Activated CD4-positive, alpha-beta T cell treated with anti-CD3 and anti-CD28 coated beads, Interleukin-2, amount 50 U/mL, for 24 hours (primary cell): ENCODE data around the gene KNOP1.

Experiments used
- DNase-seq, 2 donors: peaks; one replicate each; pipeline ENCODE4 v3.0.0-alpha.2; 2020; ENCODE audit warnings: low read depth in 1 of 2, low spot score in 1 of 2

KNOP1 gene

GRCh38 chr16:19717741-19718623, at the start of gene KNOP1, which contains the start of gene IQCK:
KNOP1 (minus strand) TSS chr16:19718227; CDS start chr16:19715035, 3,192 bp downstream.
IQCK (plus strand) TSS chr16:19718271; CDS start chr16:19718307, 36 bp downstream.
- peak; percentile 79 to 87 for DNase-seq

GRCh38 chr16:19767497-19767896, 49.5 kb upstream of the KNOP1 start:
- DNase-seq: no peak

GRCh38 chr16:19766988-19767387, 49.0 kb upstream of the KNOP1 start:
- no peak for DNase-seq

- no peak for DNase-seq
These were observed 48.5 kb upstream of the KNOP1 start for GRCh38 chr16:19766554-19766884.

GRCh38 chr16:19765860-19766553, 48.0 kb upstream of the KNOP1 start:
- DNase-seq: no peak

- no peak for DNase-seq
These were observed 42.5 kb upstream of the KNOP1 start for GRCh38 chr16:19760356-19761060.

- no peak for DNase-seq
These were observed 40.0 kb upstream of the KNOP1 start for GRCh38 chr16:19757762-19758595.

- no peak for DNase-seq
These were observed 39.0 kb upstream of the KNOP1 start for GRCh38 chr16:19757026-19757425.

- no peak for DNase-seq
These were observed 37.2 kb upstream of the KNOP1 start for GRCh38 chr16:19755268-19755667.

- DNase-seq: no peak
These were observed 36.6 kb upstream of the KNOP1 start for GRCh38 chr16:19754644-19755036.

- DNase-seq: no peak
These were observed 36.0 kb upstream of the KNOP1 start for GRCh38 chr16:19753815-19754643.

- no peak for DNase-seq
These were observed 33.7 kb upstream of the KNOP1 start for GRCh38 chr16:19751478-19752385.

GRCh38 chr16:19749571-19750080, 31.6 kb upstream of the KNOP1 start:
- DNase-seq: no peak

GRCh38 chr16:19748389-19749168, 30.6 kb upstream of the KNOP1 start:
- no peak for DNase-seq

GRCh38 chr16:19746561-19746960, 28.5 kb upstream of the KNOP1 start:
- DNase-seq: no peak

GRCh38 chr16:19745286-19746010, 27.4 kb upstream of the KNOP1 start:
- DNase-seq: no peak

- DNase-seq: no peak
These were observed 26.6 kb upstream of the KNOP1 start for GRCh38 chr16:19744670-19745069.
